RCC 7860 (cell line): ENCODE measurements around the gene SLC17A5.
"Not testable (repeated sequence)": the region's sequence is repeated elsewhere in the genome, so short reads cannot be mapped to it uniquely, and the experiment has no call there.

Source experiments
- DNase-seq: peaks from one replicate; pipeline ENCODE4 v3.0.0-alpha.2; 2015; ENCODE audit warnings: low spot score
- FAIRE-seq: peaks from 2 replicates; lab custom pipeline; 2012; peaks lifted over from hg19 to GRCh38; lab: Jason Lieb, UNC

Gene SLC17A5

GRCh38 chr6:73571218-73572181, 82.3 kb downstream of the SLC17A5 start:
- not testable (repeated sequence) for FAIRE-seq, DNase-seq

- no peak for FAIRE-seq
- DNase-seq = no peak
These were observed 84.7 kb downstream of the SLC17A5 start for GRCh38 chr6:73569121-73569520.

GRCh38 chr6:73566954-73567591, 86.7 kb downstream of the SLC17A5 start:
- peak; percentile 66 for DNase-seq
- FAIRE-seq = no peak

GRCh38 chr6:73566486-73566871, 87.3 kb downstream of the SLC17A5 start:
- not testable (repeated sequence) for FAIRE-seq, DNase-seq

- DNase-seq (no peak), FAIRE-seq (no peak)
These were observed 87.9 kb downstream of the SLC17A5 start for GRCh38 chr6:73565767-73566485.

- FAIRE-seq (no peak), DNase-seq (no peak)
These were observed 89.0 kb downstream of the SLC17A5 start for GRCh38 chr6:73564578-73565345.

- no peak for FAIRE-seq
- no peak for DNase-seq
These were observed 91.2 kb downstream of the SLC17A5 start for GRCh38 chr6:73562558-73562957.

- no peak for FAIRE-seq
- DNase-seq = no peak
These were observed 92.9 kb downstream of the SLC17A5 start for GRCh38 chr6:73560853-73561407.

- DNase-seq (no peak), FAIRE-seq (no peak)
These were observed 93.5 kb downstream of the SLC17A5 start for GRCh38 chr6:73560182-73560732.

- not testable (repeated sequence) for FAIRE-seq, DNase-seq
These were observed 94.4 kb downstream of the SLC17A5 start for GRCh38 chr6:73559399-73559794.

GRCh38 chr6:73558624-73559398, 95.0 kb downstream of the SLC17A5 start:
- no peak for FAIRE-seq
- DNase-seq = no peak

- DNase-seq = no peak
- no peak for FAIRE-seq
These were observed 97.0 kb downstream of the SLC17A5 start for GRCh38 chr6:73556836-73557235.

- not testable (repeated sequence) for DNase-seq, FAIRE-seq
These were observed 98.3 kb downstream of the SLC17A5 start for GRCh38 chr6:73555380-73555949.

- not testable (repeated sequence) for DNase-seq, FAIRE-seq
These were observed 102.7 kb downstream of the SLC17A5 start for GRCh38 chr6:73551115-73551514.

- no peak for DNase-seq
- FAIRE-seq = no peak
These were observed 105.0 kb downstream of the SLC17A5 start for GRCh38 chr6:73548458-73549446.

GRCh38 chr6:73547036-73547435, 106.8 kb downstream of the SLC17A5 start:
- FAIRE-seq (no peak), DNase-seq (no peak)
